IMR-90 (cell line): ENCODE results near the gene RELN. TPM values are rescaled to one million over a fixed set of nuclear protein-coding genes. Genes with fewer than 3 reads are reported as not detected.

ENCODE experiments used
- ATAC-seq: fragments of 200-7000 bp; cut with Tn5 transposase; 2 replicates; pipeline ENCODE4 v1.9.1; 2020; ENCODE audit warnings: low read depth, mild to moderate bottlenecking, moderate library complexity
- BruUV-seq: library from RNA; stranded (reverse); fragments of 400-500 nt; replicated peaks from 2 replicates; lab custom pipeline; 2021; lab: Mats Ljungman, UMichigan
- CTCF ChIA-PET: fragments of 300-600 bp; formaldehyde crosslinking; extraction: SDS; loops from one replicate; lab custom pipeline; 2021; ENCODE audit warnings: antibody characterized with exemption; lab: Yijun Ruan, JAX
- POLR2A ChIA-PET: fragments of 300-600 bp; sonication (Branson Sonifier 250); formaldehyde crosslinking; loops from one replicate; lab custom pipeline; 2022; ENCODE audit warnings: antibody characterized with exemption; ENCODE audit not compliant: unreplicated experiment; lab: Charles Lee
- DNase-seq: peaks from one replicate; pipeline ENCODE4 v3.0.0; 2013
- H2AFZ ChIP-seq: replicated peaks from 2 replicates; pipeline ENCODE3; 2013; ENCODE audit warnings: low read length, mild to moderate bottlenecking; ENCODE audit not compliant: poor library complexity
- H2AK5ac ChIP-seq: 2 replicates; pipeline ENCODE4 v1.6.1; 2013; ENCODE audit warnings: low read depth, low read length, inconsistent platforms
- H2AK9ac ChIP-seq: replicated peaks from 2 replicates; pipeline ENCODE3; 2013; ENCODE audit warnings: mild to moderate bottlenecking, low read depth, low read length, moderate library complexity; ENCODE audit not compliant: poor library complexity
- H2BK120ac ChIP-seq: 2 replicates; pipeline ENCODE4 v1.6.1; 2013; ENCODE audit warnings: low read depth, low read length, inconsistent platforms
- H2BK15ac ChIP-seq: 3 replicates; pipeline ENCODE4 v1.6.1; 2013; ENCODE audit warnings: low read depth, low read length, inconsistent platforms
- H2BK20ac ChIP-seq: 2 replicates; pipeline ENCODE4 v1.6.1; 2013; ENCODE audit warnings: low read depth, mild to moderate bottlenecking, inconsistent platforms, low read length, moderate library complexity
- H2BK5ac ChIP-seq: 2 replicates; pipeline ENCODE4 v1.6.1; 2013; ENCODE audit warnings: mild to moderate bottlenecking, low read depth, low read length, inconsistent platforms; ENCODE audit not compliant: poor library complexity, severe bottlenecking
- H3K14ac ChIP-seq: replicated peaks from 2 replicates; pipeline ENCODE4 v1.6.1; 2013; ENCODE audit warnings: low read depth, low read length, inconsistent platforms
- H3K18ac ChIP-seq: 2 replicates; pipeline ENCODE4 v1.6.1; 2013; ENCODE audit warnings: low read depth, low read length, control low read depth
- H3K23ac ChIP-seq: 2 replicates; pipeline ENCODE4 v1.6.1; 2013; ENCODE audit warnings: low read depth, low read length, inconsistent platforms
- H3K27ac ChIP-seq: 2 replicates; pipeline ENCODE4 v1.5.1; 2013; ENCODE audit warnings: mild to moderate bottlenecking, control low read depth, low read length; ENCODE audit not compliant: insufficient read depth
- H3K27me3 ChIP-seq: 2 replicates; pipeline ENCODE4 v1.6.1; 2013; ENCODE audit warnings: low read length; ENCODE audit not compliant: control insufficient read depth, insufficient read depth
- H3K36me3 ChIP-seq: 2 replicates; pipeline ENCODE4 v1.6.1; 2013; ENCODE audit warnings: low read length, mixed read lengths; ENCODE audit not compliant: control insufficient read depth, insufficient read depth
- H3K4ac ChIP-seq: 2 replicates; pipeline ENCODE4 v1.6.1; 2013; ENCODE audit warnings: low read depth, low read length, inconsistent platforms
- H3K4me1 ChIP-seq: 2 replicates; pipeline ENCODE4 v1.6.1; 2013; ENCODE audit warnings: low read length, mixed read lengths; ENCODE audit not compliant: control insufficient read depth, insufficient read depth
- H3K4me2 ChIP-seq: 2 replicates; pipeline ENCODE4 v1.6.1; 2013; ENCODE audit warnings: low read depth, mild to moderate bottlenecking, control low read depth, low read length, moderate library complexity
- H3K4me3 ChIP-seq: 2 replicates; pipeline ENCODE4 v1.5.1; 2013; ENCODE audit warnings: low read depth, mild to moderate bottlenecking, control low read depth, low read length, moderate library complexity; ENCODE audit not compliant: insufficient read depth
- H3K56ac ChIP-seq: 2 replicates; pipeline ENCODE4 v1.6.1; 2013; ENCODE audit warnings: low read length, inconsistent platforms; ENCODE audit not compliant: insufficient read depth; ENCODE audit errors: extremely low read depth
- H3K79me1 ChIP-seq, 2 experiments: 2 replicates each; pipeline ENCODE4 v1.6.1; 2013; ENCODE audit warnings: low read length in 2 of 2, inconsistent platforms in 1 of 2, low read depth in 1 of 2
- H3K9ac ChIP-seq: 2 replicates; pipeline ENCODE4 v1.6.1; 2013; ENCODE audit warnings: low read depth, low read length, control low read depth
- H3K9me1 ChIP-seq: 2 replicates; pipeline ENCODE4 v1.6.1; 2013; ENCODE audit warnings: low read length, inconsistent platforms; ENCODE audit not compliant: insufficient read depth
- H3K9me3 ChIP-seq: 2 replicates; pipeline ENCODE4 v1.6.1; 2013; ENCODE audit warnings: low read length; ENCODE audit not compliant: control insufficient read depth, insufficient read depth
- H4K20me1 ChIP-seq: 2 replicates; pipeline ENCODE4 v1.6.1; 2013; ENCODE audit warnings: low read length, inconsistent platforms; ENCODE audit not compliant: insufficient read depth
- H4K5ac ChIP-seq: 2 replicates; pipeline ENCODE4 v1.6.1; 2013; ENCODE audit warnings: mild to moderate bottlenecking, low read depth, low read length, control low read depth
- H4K8ac ChIP-seq, 2 experiments: 2 replicates each; pipeline ENCODE4 v1.6.1; 2013; ENCODE audit warnings: low read depth in 2 of 2, low read length in 2 of 2, control low read depth in 1 of 2, inconsistent platforms in 1 of 2
- H4K91ac ChIP-seq: 2 replicates; pipeline ENCODE4 v1.6.1; 2013; ENCODE audit warnings: low read depth, low read length, inconsistent platforms; ENCODE audit not compliant: insufficient read depth
- BHLHE40 ChIP-seq: fragments of 150-350 bp; IDR thresholded peaks from 2 replicates; pipeline ENCODE4 v1.6.1; 2016; ENCODE audit warnings: mild to moderate bottlenecking, low read depth, low read length
- CEBPB ChIP-seq: IDR thresholded peaks from 2 replicates; pipeline ENCODE4 v1.6.1; 2012; ENCODE audit warnings: low read depth, low read length, improper control_type of control experiment
- CHD1 ChIP-seq: IDR thresholded peaks from 2 replicates; pipeline ENCODE4 v1.6.1; 2012; ENCODE audit warnings: low read depth, low read length, improper control_type of control experiment
- CTCF ChIP-seq: conservative IDR thresholded peaks from 2 replicates; pipeline ENCODE4 v1.5.1; 2012; ENCODE audit warnings: mild to moderate bottlenecking, low read depth, low read length, improper control_type of control experiment
- ELK1 ChIP-seq: fragments of 150-350 bp; IDR thresholded peaks from 2 replicates; pipeline ENCODE4 v1.6.1; 2016; ENCODE audit warnings: low read depth, mild to moderate bottlenecking, low read length, moderate library complexity, borderline replicate concordance
- FOS ChIP-seq: fragments of 150-350 bp; IDR thresholded peaks from 2 replicates; pipeline ENCODE4 v1.6.1; 2016; ENCODE audit warnings: low read depth, low read length
- MAFK ChIP-seq: IDR thresholded peaks from 2 replicates; pipeline ENCODE4 v1.6.1; 2012; ENCODE audit warnings: low read depth, low read length, improper control_type of control experiment
- MAZ ChIP-seq: IDR thresholded peaks from 2 replicates; pipeline ENCODE4 v1.6.1; 2012; ENCODE audit warnings: low read depth, mild to moderate bottlenecking, low read length, improper control_type of control experiment, moderate library complexity, borderline replicate concordance
- MXI1 ChIP-seq: IDR thresholded peaks from 2 replicates; pipeline ENCODE4 v1.6.1; 2012; ENCODE audit warnings: low read depth, mild to moderate bottlenecking, low read length, moderate library complexity, borderline replicate concordance
- POLR2A ChIP-seq: IDR thresholded peaks from 2 replicates; pipeline ENCODE4 v1.6.1; 2012; ENCODE audit warnings: mild to moderate bottlenecking, low read depth, low read length
- RAD21 ChIP-seq: IDR thresholded peaks from 2 replicates; pipeline ENCODE4 v1.6.1; 2012; ENCODE audit warnings: low read length, improper control_type of control experiment
- RCOR1 ChIP-seq: IDR thresholded peaks from 2 replicates; pipeline ENCODE4 v1.6.1; 2012; ENCODE audit warnings: mild to moderate bottlenecking, low read length, improper control_type of control experiment; ENCODE audit not compliant: insufficient replicate concordance
- RFX5 ChIP-seq: IDR thresholded peaks from 2 replicates; pipeline ENCODE4 v1.8.0; 2012; ENCODE audit warnings: low read depth, mild to moderate bottlenecking, low read length, moderate library complexity
- SMC3 ChIP-seq: fragments of 150-350 bp; IDR thresholded peaks from 2 replicates; pipeline ENCODE4 v1.6.1; 2016; ENCODE audit warnings: low read depth, mild to moderate bottlenecking, antibody characterized with exemption, low read length, moderate library complexity
- USF2 ChIP-seq: fragments of 150-350 bp; IDR thresholded peaks from 2 replicates; pipeline ENCODE4 v1.6.1; 2017; ENCODE audit warnings: mild to moderate bottlenecking, antibody characterized with exemption, low read length, low read depth
- WGBS, 2 experiments: methylation state at CpG; one replicate each; pipeline versions ENCODE4 v1.1.5 to v1.1.7; 2013; ENCODE audit warnings: missing lambda C conversion rate in 2 of 2; ENCODE audit not compliant: insufficient read length in 1 of 2; ENCODE audit errors: extremely low coverage in 2 of 2; 5-methylcytosine and 5-hydroxymethylcytosine counted together
- dilution Hi-C: fragments of 300-500 bp; cut with HindIII; formaldehyde crosslinking; loops from one replicate; pipeline ENCODE4 v1.14.3; 2018; ENCODE audit warnings: low sequenced_read_pairs; ENCODE audit not compliant: unreplicated experiment
- in situ Hi-C: fragments of 300-500 bp; cut with MboI; formaldehyde crosslinking; loops from 3 replicates; pipeline ENCODE4 v1.14.3; 2019; ENCODE audit warnings: low sequenced_read_pairs, inconsistent platforms, mixed read lengths
- intact Hi-C: fragments of 100-400 bp; cut with micrococcal nuclease; formaldehyde crosslinking; loops from 2 replicates; pipeline ENCODE4 v1.10.0; 2022
- polyA plus RNA-seq, 3 experiments: library from polyadenylated mRNA; depleted of rRNA; stranded (reverse); fragments of >200 nt; gene quantifications; 2 replicates each; pipeline ENCODE4 v1.2.3, GENCODE V29; 2012; ENCODE audit warnings: low replicate concordance in 1 of 3
- total RNA-seq: library from RNA; depleted of rRNA; stranded (reverse); fragments of >200 nt; gene quantifications from 2 replicates; pipeline ENCODE4 v1.2.3, GENCODE V29; 2012

RELN gene
- total and polyA plus RNA-seq, 2 of the 4 experiments (the other 2 are of a cell fraction), result 14.7 to 23.7 TPM

- Histone ChIP-seq H3K18ac (no peak overlapping the region), H2AFZ (no peak overlapping the region), H3K4me3 (no peak overlapping the region), H2AK9ac (no peak overlapping the region), H4K8ac (no peak overlapping the region), H3K4me1 (peaks cover 3% of the 10 kb centered on the region; the same call in 1 of the 2 replicates), H3K9me1 (no peaks in the 10 kb centered on the region), H2BK20ac (no peak overlapping the region), H2AK5ac (no peak overlapping the region), H4K91ac (no peak overlapping the region), H3K79me1 (no peaks in the 10 kb centered on the region), H4K20me1 (no peaks in the 10 kb centered on the region), H3K4me2 (no peak overlapping the region), H3K14ac (no peak overlapping the region), H3K23ac (no peak overlapping the region), H4K5ac (no peak overlapping the region), H3K27me3 (no peaks in the 10 kb centered on the region), H3K9ac (no peak overlapping the region), H3K56ac (no peak overlapping the region), H2BK120ac (no peak overlapping the region), H2BK5ac (no peak overlapping the region), H3K36me3 (peaks cover 4% of the 10 kb centered on the region), H3K9me3 (no peaks in the 10 kb centered on the region), H2BK15ac (no peak overlapping the region), H3K27ac (no peak overlapping the region), H3K4ac (no peak overlapping the region)
- WGBS, 2 experiments, result 54% methylated on average over 2 of the region's 3 CpGs; no CpG with 5 or more reads in 1 of the 2 experiments
- in situ Hi-C loops (no loop called here), intact Hi-C loops (no loop called here), dilution Hi-C loops (no loop called here)
- ChIA-PET POLR2A (no interaction called here), CTCF (no interaction called here)
- no TSS peak for BruUV-seq
- DNase-seq, result no peak
- peak; percentile 40 for ATAC-seq
- TF ChIP-seq FOS (no peak), MAFK (no peak), CTCF (no peak), RAD21 (no peak), SMC3 (no peak), BHLHE40 (no peak), MAZ (no peak), CEBPB (no peak), ELK1 (no peak), USF2 (no peak), CHD1 (no peak), MXI1 (no peak), RCOR1 (no peak), RFX5 (no peak), POLR2A (no peak)
Measured at GRCh38 chr7:103547451-103548284, 441.8 kb downstream of the RELN start.
